DND-41 (cell line): Measurements from ENCODE around the gene TOPAZ1.

Source experiments
- ATAC-seq: fragments of 200-7000 bp; cut with Tn5 transposase; 3 replicates; pipeline ENCODE4 v1.9.1; 2021; ENCODE audit warnings: low read depth; ENCODE audit not compliant: insufficient read depth
- DNase-seq: peaks from one replicate; pipeline ENCODE4 v3.0.0-alpha.2; 2020
- H2AFZ ChIP-seq: 2 replicates; pipeline ENCODE4 v1.6.0; 2012; ENCODE audit warnings: low read depth, low read length
- H3K27ac ChIP-seq: 2 replicates; pipeline ENCODE4 v1.5.1; 2012; ENCODE audit warnings: low read length, inconsistent platforms
- H3K27me3 ChIP-seq: fragments of 200-600 bp; sonication (generic); 2 replicates; pipeline ENCODE4 v1.6.0; 2012; ENCODE audit warnings: low read length, mild to moderate bottlenecking, inconsistent platforms; ENCODE audit not compliant: insufficient read depth, poor library complexity
- H3K36me3 ChIP-seq: 2 replicates; pipeline ENCODE4 v1.5.1; 2012; ENCODE audit warnings: low read length, inconsistent platforms; ENCODE audit not compliant: insufficient read depth
- H3K4me1 ChIP-seq: 2 replicates; pipeline ENCODE4 v1.5.1; 2012; ENCODE audit warnings: mild to moderate bottlenecking, low read length; ENCODE audit not compliant: insufficient read depth
- H3K4me2 ChIP-seq: 2 replicates; pipeline ENCODE4 v1.6.0; 2012; ENCODE audit warnings: mild to moderate bottlenecking, moderate library complexity, low read length, inconsistent platforms; ENCODE audit not compliant: insufficient read depth
- H3K4me3 ChIP-seq, 2 experiments: fragments of 200-600 bp in 1 of 2; shearing (Covaris generic) in 1 of 2; 2 replicates each; pipeline ENCODE4 v1.5.1; 2012 to 2016; ENCODE audit warnings: inconsistent platforms in 2 of 2, low read length in 2 of 2, mild to moderate bottlenecking in 2 of 2, low read depth in 1 of 2, moderate library complexity in 1 of 2
- H3K79me2 ChIP-seq: 2 replicates; pipeline ENCODE4 v1.6.0; 2012; ENCODE audit warnings: low read length, inconsistent platforms; ENCODE audit not compliant: insufficient read depth
- H3K9ac ChIP-seq: 2 replicates; pipeline ENCODE4 v1.6.0; 2012; ENCODE audit warnings: low read depth, mild to moderate bottlenecking, inconsistent platforms, low read length, moderate library complexity
- H3K9me3 ChIP-seq: 2 replicates; pipeline ENCODE4 v1.5.1; 2012; ENCODE audit warnings: low read length, moderate library complexity, mild to moderate bottlenecking, inconsistent platforms; ENCODE audit not compliant: insufficient read depth, severe bottlenecking
- H4K20me1 ChIP-seq: 2 replicates; pipeline ENCODE4 v1.6.0; 2012; ENCODE audit warnings: low read length; ENCODE audit not compliant: insufficient read depth
- EZH2 ChIP-seq: IDR thresholded peaks from 3 replicates; pipeline ENCODE4 v1.6.1; 2012; ENCODE audit warnings: borderline replicate concordance, low read depth, mild to moderate bottlenecking, moderate library complexity, low read length, inconsistent platforms; ENCODE audit not compliant: severe bottlenecking
- TF ChIP-seq, protein P1 (sequence below): IDR thresholded peaks from 2 replicates; pipeline ENCODE4 v1.5.1; 2012; ENCODE audit warnings: borderline replicate concordance, low read length, moderate library complexity, mild to moderate bottlenecking; ENCODE audit not compliant: poor library complexity, severe bottlenecking; ENCODE audit errors: extremely low read depth

TOPAZ1 gene

DNA sequence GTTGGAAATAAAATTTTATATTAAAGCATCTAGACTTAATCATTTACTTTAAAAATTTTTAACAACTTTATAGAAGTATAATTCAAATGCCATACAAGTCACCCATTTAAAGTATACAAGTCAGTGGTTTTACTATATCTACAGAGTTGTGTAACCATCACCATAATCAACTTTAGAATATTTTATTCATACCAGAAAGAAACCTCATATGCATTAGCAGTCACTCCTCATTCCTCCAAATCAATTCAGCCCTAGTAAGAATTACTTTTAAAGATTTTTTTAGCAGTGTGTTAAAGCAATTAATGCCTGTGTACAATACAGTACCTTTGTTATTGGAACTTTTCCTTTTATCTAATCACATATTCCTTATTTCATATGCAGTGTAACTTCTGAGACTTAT is 82.9 kb downstream of the TOPAZ1 start:
- Histone ChIP-seq H3K27ac (no peak overlapping the region), H3K9me3 (peaks cover 2% of the 10 kb centered on the region), H2AFZ (no peak overlapping the region), H4K20me1 (no peaks in the 10 kb centered on the region), H3K4me3 (no peak overlapping the region), H3K9ac (no peak overlapping the region), H3K36me3 (no peaks in the 10 kb centered on the region), H3K4me2 (no peak overlapping the region), H3K4me1 (no peaks in the 10 kb centered on the region), H3K79me2 (no peaks in the 10 kb centered on the region), H3K27me3 (peaks cover 5% of the 10 kb centered on the region)
- DNase-seq = no peak
- no peak for ATAC-seq
- TF ChIP-seq EZH2 = no peak
- TF ChIP-seq, protein P1, sequence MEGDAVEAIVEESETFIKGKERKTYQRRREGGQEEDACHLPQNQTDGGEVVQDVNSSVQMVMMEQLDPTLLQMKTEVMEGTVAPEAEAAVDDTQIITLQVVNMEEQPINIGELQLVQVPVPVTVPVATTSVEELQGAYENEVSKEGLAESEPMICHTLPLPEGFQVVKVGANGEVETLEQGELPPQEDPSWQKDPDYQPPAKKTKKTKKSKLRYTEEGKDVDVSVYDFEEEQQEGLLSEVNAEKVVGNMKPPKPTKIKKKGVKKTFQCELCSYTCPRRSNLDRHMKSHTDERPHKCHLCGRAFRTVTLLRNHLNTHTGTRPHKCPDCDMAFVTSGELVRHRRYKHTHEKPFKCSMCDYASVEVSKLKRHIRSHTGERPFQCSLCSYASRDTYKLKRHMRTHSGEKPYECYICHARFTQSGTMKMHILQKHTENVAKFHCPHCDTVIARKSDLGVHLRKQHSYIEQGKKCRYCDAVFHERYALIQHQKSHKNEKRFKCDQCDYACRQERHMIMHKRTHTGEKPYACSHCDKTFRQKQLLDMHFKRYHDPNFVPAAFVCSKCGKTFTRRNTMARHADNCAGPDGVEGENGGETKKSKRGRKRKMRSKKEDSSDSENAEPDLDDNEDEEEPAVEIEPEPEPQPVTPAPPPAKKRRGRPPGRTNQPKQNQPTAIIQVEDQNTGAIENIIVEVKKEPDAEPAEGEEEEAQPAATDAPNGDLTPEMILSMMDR = no peak

DNA sequence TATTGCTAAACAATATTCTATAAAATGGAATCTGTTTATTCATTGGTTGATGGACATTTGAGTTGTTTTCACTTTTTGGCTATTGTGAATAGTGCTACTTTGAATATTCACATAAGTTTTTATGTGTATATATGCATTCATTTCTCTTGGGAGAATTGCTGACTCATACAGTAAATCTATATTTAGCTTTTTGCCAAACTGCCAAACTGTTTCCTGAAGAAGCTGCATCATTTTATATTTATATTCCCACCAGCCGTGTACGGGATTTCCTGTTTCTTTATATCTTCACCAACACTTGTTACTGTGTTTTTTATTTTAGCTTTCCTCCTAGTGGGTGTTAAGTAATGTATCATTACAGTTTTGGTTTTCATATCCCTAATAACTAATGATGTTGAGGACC is 84.3 kb downstream of the TOPAZ1 start:
- TF ChIP-seq, protein P1 = no peak
- TF ChIP-seq EZH2 = no peak
- H4K20me1 ChIP-seq = no peaks in the 10 kb centered on the region
- no peaks in the 10 kb centered on the region for H3K79me2 ChIP-seq
- H3K9me3 ChIP-seq = peaks cover 2% of the 10 kb centered on the region
- H3K9ac ChIP-seq = no peak overlapping the region
- no peaks in the 10 kb centered on the region for H3K36me3 ChIP-seq
- peaks cover 12% of the 10 kb centered on the region for H3K27me3 ChIP-seq
- ATAC-seq (no peak), DNase-seq (no peak)
- no peak overlapping the region for H3K4me2 ChIP-seq
- no peak overlapping the region for H3K4me3 ChIP-seq
- no peak overlapping the region for H2AFZ ChIP-seq
- H3K4me1 ChIP-seq = no peaks in the 10 kb centered on the region
- H3K27ac ChIP-seq = no peak overlapping the region

DNA sequence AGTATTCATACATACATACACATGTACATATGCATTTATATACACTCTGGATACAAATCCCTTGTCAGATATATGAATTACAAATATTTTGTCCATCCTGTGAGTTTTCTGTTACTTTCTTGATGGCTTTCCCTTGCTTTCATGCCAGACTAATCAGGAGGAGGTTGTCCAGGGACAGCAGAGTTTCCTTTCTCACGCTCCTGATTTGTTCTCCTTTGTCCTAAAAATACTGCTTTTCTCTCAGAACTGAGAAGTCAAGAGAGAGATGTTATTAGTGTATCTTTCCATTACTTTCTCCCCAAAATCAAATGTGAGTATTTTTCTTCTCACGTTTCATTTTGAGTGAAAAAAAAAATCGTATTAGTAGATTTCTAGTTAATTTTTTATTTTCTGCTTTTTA is 84.8 kb downstream of the TOPAZ1 start:
- Histone ChIP-seq H2AFZ (no peak overlapping the region), H3K9me3 (peaks cover 2% of the 10 kb centered on the region), H3K4me1 (no peaks in the 10 kb centered on the region), H3K4me3 (no peak overlapping the region), H3K27me3 (peaks cover 12% of the 10 kb centered on the region), H3K27ac (no peak overlapping the region), H3K9ac (no peak overlapping the region), H3K36me3 (no peaks in the 10 kb centered on the region), H4K20me1 (no peaks in the 10 kb centered on the region), H3K79me2 (no peaks in the 10 kb centered on the region), H3K4me2 (no peak overlapping the region)
- DNase-seq (no peak), ATAC-seq (no peak)
- TF ChIP-seq, protein P1 = no peak
- TF ChIP-seq EZH2 = no peak

DNA sequence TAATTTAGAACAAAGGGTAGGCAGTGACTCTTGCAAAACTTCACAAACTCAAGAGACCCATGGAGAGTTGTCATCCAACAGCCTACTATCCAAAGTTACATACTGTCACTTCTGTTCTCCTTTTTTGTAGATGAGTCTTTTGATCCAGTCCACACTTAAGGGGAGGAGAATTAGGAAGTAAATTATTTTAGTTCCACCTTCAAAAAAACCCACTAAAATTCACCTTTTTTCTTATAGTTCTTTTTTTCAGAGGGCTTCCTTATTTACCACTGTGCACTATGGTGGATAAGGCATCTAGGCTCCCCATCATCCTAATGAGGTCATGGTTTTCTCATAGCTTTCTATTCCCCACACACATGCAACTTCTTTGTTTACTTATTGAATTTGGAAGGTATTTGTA is 88.3 kb downstream of the TOPAZ1 start:
- H3K27ac ChIP-seq = no peak overlapping the region
- TF ChIP-seq EZH2 = no peak
- TF ChIP-seq, protein P1 = no peak
- H3K27me3 ChIP-seq = peaks cover 9% of the 10 kb centered on the region
- no peaks in the 10 kb centered on the region for H3K4me1 ChIP-seq
- no peak overlapping the region for H3K4me2 ChIP-seq
- H3K36me3 ChIP-seq = no peaks in the 10 kb centered on the region
- DNase-seq = no peak
- no peak overlapping the region for H3K9ac ChIP-seq
- H4K20me1 ChIP-seq = no peaks in the 10 kb centered on the region
- H3K9me3 ChIP-seq = peaks cover 2% of the 10 kb centered on the region
- H3K79me2 ChIP-seq = no peaks in the 10 kb centered on the region
- no peak for ATAC-seq
- no peak overlapping the region for H3K4me3 ChIP-seq
- H2AFZ ChIP-seq = no peak overlapping the region
